Smooth muscle cell (in vitro differentiated cells): Measurements from ENCODE around the gene NUDT21. TPM values are rescaled to one million over a fixed set of nuclear protein-coding genes. Genes with fewer than 3 reads are reported as not detected.

Source experiments
- DNase-seq: peaks from one replicate; lab custom pipeline; 2025; ENCODE audit not compliant: unreplicated experiment; lab: John Stamatoyannopoulos, UW
- H2AFZ ChIP-seq: fragments of 200-600 bp; sonication (generic); 2 replicates; pipeline ENCODE4 v1.6.0; 2016; ENCODE audit warnings: antibody characterized with exemption, low read depth, mild to moderate bottlenecking
- H3F3A ChIP-seq: fragments of 200-600 bp; sonication (generic); 2 replicates; pipeline ENCODE4 v1.6.0; 2017; ENCODE audit warnings: antibody characterized with exemption, low read depth
- H3K27ac ChIP-seq: fragments of 200-600 bp; sonication (generic); 2 replicates; pipeline ENCODE4 v1.5.1; 2016; ENCODE audit warnings: low read depth, mild to moderate bottlenecking
- H3K27me3 ChIP-seq: fragments of 200-600 bp; sonication (generic); 2 replicates; pipeline ENCODE4 v1.6.1; 2016; ENCODE audit warnings: low read depth, mild to moderate bottlenecking
- H3K36me3 ChIP-seq: fragments of 200-600 bp; sonication (generic); 2 replicates; pipeline ENCODE4 v1.5.1; 2016; ENCODE audit warnings: low read depth
- H3K4me1 ChIP-seq: fragments of 200-600 bp; sonication (generic); 2 replicates; pipeline ENCODE4 v1.5.1; 2016; ENCODE audit warnings: low read depth
- H3K4me2 ChIP-seq: fragments of 200-600 bp; sonication (generic); 2 replicates; pipeline ENCODE4 v1.6.0; 2016; ENCODE audit warnings: mild to moderate bottlenecking
- H3K4me3 ChIP-seq: fragments of 200-600 bp; sonication (generic); 2 replicates; pipeline ENCODE4 v1.5.1; 2016; ENCODE audit warnings: mild to moderate bottlenecking
- H3K79me2 ChIP-seq: fragments of 200-600 bp; sonication (generic); 2 replicates; pipeline ENCODE4 v1.6.0; 2016; ENCODE audit warnings: low read depth, mild to moderate bottlenecking
- H3K9ac ChIP-seq: fragments of 200-600 bp; sonication (generic); 2 replicates; pipeline ENCODE4 v1.6.0; 2016; ENCODE audit warnings: low read depth
- H3K9me3 ChIP-seq: fragments of 200-600 bp; sonication (generic); replicated peaks from 2 replicates; pipeline ENCODE4 v1.5.1; 2016; ENCODE audit warnings: low read depth
- H4K20me1 ChIP-seq: fragments of 200-600 bp; sonication (generic); 2 replicates; pipeline ENCODE4 v1.6.0; 2016; ENCODE audit warnings: low read depth
- WGBS: methylation state at CpG from one replicate; pipeline ENCODE4 v1.1.7; 2016; ENCODE audit warnings: low lambda C conversion rate; 5-methylcytosine and 5-hydroxymethylcytosine counted together
- polyA plus RNA-seq: library from polyadenylated mRNA; unstranded; fragments of >200 nt; fragmentation: Nextera tagmentation; extraction: Ambion mirVana; gene quantifications from 2 replicates; pipeline ENCODE4 v1.2.1, GENCODE V29; 2016
- total RNA-seq: library from RNA; depleted of rRNA; stranded (reverse); fragments of >200 nt; gene quantifications from 2 replicates; pipeline ENCODE4 v1.2.3, GENCODE V29; 2014
- TF ChIP-seq, protein P1 (sequence below): fragments of 200-600 bp; sonication (generic); IDR thresholded peaks from 2 replicates; pipeline ENCODE4 v1.5.1; 2017; ENCODE audit warnings: borderline replicate concordance, mild to moderate bottlenecking, antibody characterized with exemption; ENCODE audit not compliant: insufficient read depth, poor library complexity, severe bottlenecking

The NUDT21 gene
- total and polyA plus RNA-seq, 2 experiments from 2014 or later, result 44.4 to 101 TPM

DNA sequence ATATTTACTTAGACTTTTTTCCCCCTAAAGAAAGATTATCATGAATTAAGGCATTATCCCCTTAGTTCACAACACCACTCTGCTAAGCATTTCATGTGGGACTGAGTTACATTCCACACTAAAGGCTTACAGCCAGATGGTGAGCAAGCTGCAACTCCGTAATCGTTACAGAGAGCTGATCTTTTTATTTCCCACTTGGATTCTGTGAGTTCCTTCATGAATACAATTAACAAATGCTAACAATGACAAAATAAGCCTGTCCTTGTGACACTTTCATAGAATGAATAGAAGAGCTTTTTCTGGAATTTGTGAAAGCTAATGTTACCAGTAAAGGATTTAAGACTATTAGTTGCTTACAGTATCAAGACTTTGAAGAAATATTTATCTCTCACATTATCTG, 9.0 kb upstream of the NUDT21 start:
- Histone ChIP-seq H3K79me2 (no peaks in the 10 kb centered on the region), H3K9ac (no peak overlapping the region), H3K4me2 (peak overlapping the region; percentile 1), H3K9me3 (no peaks in the 10 kb centered on the region), H3K4me1 (peaks cover 4% of the 10 kb centered on the region), H2AFZ (no peak overlapping the region), H3K4me3 (no peak overlapping the region), H3F3A (peaks cover 3% of the 10 kb centered on the region), H3K27ac (peak overlapping the region; percentile 20), H4K20me1 (peaks cover 19% of the 10 kb centered on the region), H3K36me3 (peaks cover 45% of the 10 kb centered on the region), H3K27me3 (no peaks in the 10 kb centered on the region)
- WGBS, result 41% methylated on average over 2 of the region's 2 CpGs
- TF ChIP-seq, protein P1, sequence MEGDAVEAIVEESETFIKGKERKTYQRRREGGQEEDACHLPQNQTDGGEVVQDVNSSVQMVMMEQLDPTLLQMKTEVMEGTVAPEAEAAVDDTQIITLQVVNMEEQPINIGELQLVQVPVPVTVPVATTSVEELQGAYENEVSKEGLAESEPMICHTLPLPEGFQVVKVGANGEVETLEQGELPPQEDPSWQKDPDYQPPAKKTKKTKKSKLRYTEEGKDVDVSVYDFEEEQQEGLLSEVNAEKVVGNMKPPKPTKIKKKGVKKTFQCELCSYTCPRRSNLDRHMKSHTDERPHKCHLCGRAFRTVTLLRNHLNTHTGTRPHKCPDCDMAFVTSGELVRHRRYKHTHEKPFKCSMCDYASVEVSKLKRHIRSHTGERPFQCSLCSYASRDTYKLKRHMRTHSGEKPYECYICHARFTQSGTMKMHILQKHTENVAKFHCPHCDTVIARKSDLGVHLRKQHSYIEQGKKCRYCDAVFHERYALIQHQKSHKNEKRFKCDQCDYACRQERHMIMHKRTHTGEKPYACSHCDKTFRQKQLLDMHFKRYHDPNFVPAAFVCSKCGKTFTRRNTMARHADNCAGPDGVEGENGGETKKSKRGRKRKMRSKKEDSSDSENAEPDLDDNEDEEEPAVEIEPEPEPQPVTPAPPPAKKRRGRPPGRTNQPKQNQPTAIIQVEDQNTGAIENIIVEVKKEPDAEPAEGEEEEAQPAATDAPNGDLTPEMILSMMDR, result no peak
- no peak for DNase-seq

DNA sequence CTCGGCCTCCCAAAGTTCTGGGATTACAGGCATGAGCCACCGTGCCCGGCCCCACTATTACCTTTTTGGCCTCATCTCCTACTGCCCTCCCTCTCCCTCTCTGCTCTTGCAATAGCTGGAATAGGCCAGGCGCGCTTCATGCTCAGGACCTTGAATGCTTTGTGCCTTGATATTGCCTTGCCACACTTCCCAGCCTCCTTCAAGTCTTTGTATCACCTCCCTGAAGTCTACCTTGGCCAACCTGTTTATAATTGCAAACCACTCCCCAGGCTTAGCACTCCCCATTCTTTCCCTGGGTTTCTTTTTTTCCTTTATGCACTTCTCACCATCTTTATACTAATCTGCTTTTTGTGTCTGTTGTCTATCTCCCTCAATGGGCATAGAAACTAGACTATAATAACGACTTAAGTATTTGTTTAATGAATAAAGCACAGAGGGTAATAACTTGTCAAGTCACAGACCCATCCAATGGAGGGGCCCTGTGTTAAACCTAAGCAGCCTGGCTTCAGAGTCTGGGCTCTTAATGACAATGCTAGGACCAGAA, 6.9 kb upstream of the NUDT21 start:
- Histone ChIP-seq H3K4me1 (peaks cover 5% of the 10 kb centered on the region), H3F3A (peaks cover 3% of the 10 kb centered on the region), H3K27me3 (no peaks in the 10 kb centered on the region), H4K20me1 (peaks cover 25% of the 10 kb centered on the region), H3K4me3 (no peak overlapping the region), H3K4me2 (no peak overlapping the region), H2AFZ (no peak overlapping the region), H3K9me3 (no peaks in the 10 kb centered on the region), H3K79me2 (peaks cover 17% of the 10 kb centered on the region), H3K9ac (no peak overlapping the region), H3K36me3 (peaks cover 42% of the 10 kb centered on the region), H3K27ac (peak overlapping the region; percentile 26)
- TF ChIP-seq, protein P1, result no peak
- 97% methylated on average over 6 of the region's 6 CpGs for WGBS
- DNase-seq, result no peak

GRCh38 chr16:56451753-56452689, 889 bp upstream of the NUDT21 start:
- Histone ChIP-seq H3F3A (peaks cover 10% of the 10 kb centered on the region), H3K36me3 (peaks cover 22% of the 10 kb centered on the region), H3K4me3 (peak overlapping the region; percentile 92), H2AFZ (peak overlapping the region; percentile 88), H3K27me3 (no peaks in the 10 kb centered on the region), H3K79me2 (peaks cover 65% of the 10 kb centered on the region), H4K20me1 (peaks cover 47% of the 10 kb centered on the region), H3K27ac (peak overlapping the region; percentile 82), H3K9ac (peak overlapping the region; percentile 66), H3K4me1 (peaks cover 29% of the 10 kb centered on the region), H3K9me3 (no peaks in the 10 kb centered on the region), H3K4me2 (peak overlapping the region; percentile 87)
- TF ChIP-seq, protein P1, result no peak
- DNase-seq, result no peak
- 8% methylated on average over 31 of the region's 31 CpGs for WGBS
